ENCODE results near the gene ASZ1.

Gene ASZ1

GRCh38 chr7:117313582-117313981 is 113.7 kb downstream of the ASZ1 start:
- no peak overlapping the region for H3K4me3 ChIP-seq (ENCODE audit: low read depth, low read length)
- no peak for DNase-seq (ENCODE audit: low read depth)
- TF ChIP-seq CTCF (IDR thresholded peaks at IDR 0.05; ENCODE audit: low read depth, low read length, missing control alignments): no peak

Measured in GM12864 (cell line).